Measurements from ENCODE around the gene SPARC. TPM values are rescaled to one million over a fixed set of nuclear protein-coding genes. Genes with fewer than 3 reads are reported as not detected.

The SPARC gene
- total and polyA plus RNA-seq, 2 experiments from 2014 or later, result 4,089 to 16,729 TPM

DNA sequence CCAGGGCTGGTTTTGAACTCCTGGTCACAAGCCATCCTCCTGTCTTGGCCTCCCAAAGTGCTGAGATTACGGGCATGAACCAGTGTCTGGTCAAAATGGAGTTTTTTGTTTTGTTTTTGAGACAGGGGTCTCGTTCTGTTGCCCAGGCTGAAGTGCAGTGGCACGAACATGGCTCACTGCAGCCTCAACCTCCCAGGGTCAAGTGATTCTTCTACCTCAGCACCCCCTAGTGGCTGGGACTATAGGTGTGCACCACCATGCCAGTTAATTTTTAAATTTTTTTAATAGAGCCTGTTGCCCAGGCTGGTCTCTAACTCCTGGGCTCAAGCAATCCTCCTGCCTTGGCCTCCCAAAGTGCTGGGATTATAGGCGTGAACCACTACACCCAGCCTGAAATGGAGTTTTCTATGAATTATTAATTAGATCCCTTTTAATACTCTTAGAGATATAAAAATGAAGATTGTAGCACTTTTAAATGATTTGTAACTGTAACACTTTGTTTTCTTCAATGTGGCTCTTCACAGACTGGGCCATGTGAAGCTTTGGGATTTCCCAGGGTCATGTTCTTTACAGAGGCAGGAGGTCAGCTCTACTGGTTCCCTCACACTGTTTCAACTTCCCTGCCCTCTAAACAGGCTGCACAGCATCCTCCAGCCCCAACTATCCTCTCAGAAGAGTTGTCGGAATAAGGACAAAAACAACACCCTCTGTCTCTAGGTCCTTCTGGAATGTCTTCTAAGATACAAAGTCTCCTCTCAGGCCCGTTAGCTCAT lies 32.7 kb upstream of the SPARC start:
- no peak overlapping the region for H3K4me3 ChIP-seq
- peak overlapping the region; percentile 73 for H3K27ac ChIP-seq
- peak overlapping the region; percentile 2 for H3K4me2 ChIP-seq
- 91% methylated on average over 6 of the region's 6 CpGs for WGBS (ENCODE audit: low lambda C conversion rate, missing lambda C conversion rate)
- no peaks in the 10 kb centered on the region for H3K27me3 ChIP-seq
- no peaks in the 10 kb centered on the region for H4K20me1 ChIP-seq (ENCODE audit: insufficient read depth, poor library complexity, severe bottlenecking)
- peaks cover 15% of the 10 kb centered on the region for H3K4me1 ChIP-seq (ENCODE audit: insufficient read depth)
- no peaks in the 10 kb centered on the region for H3K9me3 ChIP-seq (ENCODE audit: low read depth)
- H3K36me3 ChIP-seq (replicated peaks; ENCODE audit: insufficient read depth, low read depth), result no peaks in the 10 kb centered on the region
- TF ChIP-seq, protein P1, sequence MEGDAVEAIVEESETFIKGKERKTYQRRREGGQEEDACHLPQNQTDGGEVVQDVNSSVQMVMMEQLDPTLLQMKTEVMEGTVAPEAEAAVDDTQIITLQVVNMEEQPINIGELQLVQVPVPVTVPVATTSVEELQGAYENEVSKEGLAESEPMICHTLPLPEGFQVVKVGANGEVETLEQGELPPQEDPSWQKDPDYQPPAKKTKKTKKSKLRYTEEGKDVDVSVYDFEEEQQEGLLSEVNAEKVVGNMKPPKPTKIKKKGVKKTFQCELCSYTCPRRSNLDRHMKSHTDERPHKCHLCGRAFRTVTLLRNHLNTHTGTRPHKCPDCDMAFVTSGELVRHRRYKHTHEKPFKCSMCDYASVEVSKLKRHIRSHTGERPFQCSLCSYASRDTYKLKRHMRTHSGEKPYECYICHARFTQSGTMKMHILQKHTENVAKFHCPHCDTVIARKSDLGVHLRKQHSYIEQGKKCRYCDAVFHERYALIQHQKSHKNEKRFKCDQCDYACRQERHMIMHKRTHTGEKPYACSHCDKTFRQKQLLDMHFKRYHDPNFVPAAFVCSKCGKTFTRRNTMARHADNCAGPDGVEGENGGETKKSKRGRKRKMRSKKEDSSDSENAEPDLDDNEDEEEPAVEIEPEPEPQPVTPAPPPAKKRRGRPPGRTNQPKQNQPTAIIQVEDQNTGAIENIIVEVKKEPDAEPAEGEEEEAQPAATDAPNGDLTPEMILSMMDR (IDR thresholded peaks at IDR 0.05; ENCODE audit: poor library complexity), result peak; percentile 43
- no peak for TF ChIP-seq EZH2 (IDR thresholded peaks at IDR 0.05; ENCODE audit: borderline replicate concordance)
- DNase-seq (ENCODE audit: low spot score), result no peak
- H3K9me2 ChIP-seq (replicated peaks; ENCODE audit: insufficient read depth), result no peaks in the 10 kb centered on the region
- H3K79me2 ChIP-seq, result no peaks in the 10 kb centered on the region
- H2AFZ ChIP-seq, result no peak overlapping the region

DNA sequence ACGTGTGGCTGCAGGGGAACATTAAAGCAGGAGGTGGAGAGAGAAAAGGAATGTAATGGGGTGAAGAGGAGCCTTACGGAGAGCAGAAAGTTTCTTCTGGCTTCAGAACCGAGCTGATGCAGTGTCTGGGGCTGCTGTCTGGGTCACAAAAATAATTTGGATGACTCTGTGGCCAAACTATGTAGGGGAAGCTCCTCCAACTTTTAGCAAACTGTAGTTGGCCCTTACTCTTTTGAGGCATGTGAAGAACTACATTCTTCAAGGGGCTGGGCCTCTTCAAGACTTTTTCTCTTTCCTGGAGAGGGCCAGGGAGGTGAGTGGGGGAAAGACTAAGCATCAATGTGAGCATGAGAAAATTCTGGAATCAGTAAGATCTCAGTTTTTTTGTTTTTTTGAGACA lies 31.9 kb upstream of the SPARC start:
- H3K4me2 ChIP-seq, result peak overlapping the region; percentile 2
- no peak overlapping the region for H2AFZ ChIP-seq
- no peaks in the 10 kb centered on the region for H3K9me2 ChIP-seq (replicated peaks; ENCODE audit: insufficient read depth)
- H3K27ac ChIP-seq, result peak overlapping the region; percentile 73
- no peaks in the 10 kb centered on the region for H3K79me2 ChIP-seq
- no peaks in the 10 kb centered on the region for H4K20me1 ChIP-seq (ENCODE audit: insufficient read depth, poor library complexity, severe bottlenecking)
- no peaks in the 10 kb centered on the region for H3K36me3 ChIP-seq (replicated peaks; ENCODE audit: insufficient read depth, low read depth)
- no peaks in the 10 kb centered on the region for H3K9me3 ChIP-seq (ENCODE audit: low read depth)
- no peaks in the 10 kb centered on the region for H3K27me3 ChIP-seq
- no peak overlapping the region for H3K4me3 ChIP-seq
- TF ChIP-seq, protein P1 (IDR thresholded peaks at IDR 0.05; ENCODE audit: poor library complexity), result no peak
- TF ChIP-seq EZH2 (IDR thresholded peaks at IDR 0.05; ENCODE audit: borderline replicate concordance) (no peak), EZH2phosphoT487 (IDR thresholded peaks at IDR 0.05; ENCODE audit: low read depth, severe bottlenecking, unreplicated experiment) (no peak)
- peaks cover 15% of the 10 kb centered on the region for H3K4me1 ChIP-seq (ENCODE audit: insufficient read depth)
- no peak for DNase-seq (ENCODE audit: low spot score)
- WGBS (ENCODE audit: low lambda C conversion rate, missing lambda C conversion rate), result 63% methylated on average over 3 of the region's 3 CpGs

DNA sequence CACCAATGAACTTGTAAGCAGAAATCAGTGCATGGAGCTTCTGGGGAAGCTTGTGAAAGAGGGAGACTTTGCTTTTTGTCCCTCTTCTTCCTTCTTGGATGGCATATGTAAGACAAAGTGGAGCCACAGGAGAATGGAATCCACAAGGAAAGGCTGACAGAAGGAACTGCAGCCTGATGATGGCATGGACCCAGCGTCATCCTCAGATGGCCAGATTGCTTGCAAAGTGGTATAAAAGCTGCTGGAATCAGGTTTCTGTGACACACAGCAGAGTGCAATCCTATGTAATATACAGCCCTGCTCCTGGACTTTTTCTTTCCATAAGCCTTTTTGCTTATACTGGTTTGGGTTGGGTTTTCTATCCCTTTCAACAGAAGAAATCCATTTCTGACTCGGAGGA lies 31.4 kb upstream of the SPARC start:
- Histone ChIP-seq H3K9me3 (ENCODE audit: low read depth) (no peaks in the 10 kb centered on the region), H4K20me1 (ENCODE audit: insufficient read depth, poor library complexity, severe bottlenecking) (no peaks in the 10 kb centered on the region), H3K79me2 (no peaks in the 10 kb centered on the region), H3K4me3 (no peak overlapping the region), H3K27me3 (no peaks in the 10 kb centered on the region), H3K36me3 (replicated peaks; ENCODE audit: insufficient read depth, low read depth) (no peaks in the 10 kb centered on the region), H3K27ac (peak overlapping the region; percentile 73), H2AFZ (no peak overlapping the region), H3K9me2 (replicated peaks; ENCODE audit: insufficient read depth) (no peaks in the 10 kb centered on the region), H3K4me2 (peak overlapping the region; percentile 2), H3K4me1 (ENCODE audit: insufficient read depth) (peaks cover 15% of the 10 kb centered on the region)
- no peak for DNase-seq (ENCODE audit: low spot score)
- TF ChIP-seq, protein P1 (IDR thresholded peaks at IDR 0.05; ENCODE audit: poor library complexity), result no peak
- no peak for TF ChIP-seq EZH2 (IDR thresholded peaks at IDR 0.05; ENCODE audit: borderline replicate concordance)
- TF ChIP-seq EZH2phosphoT487 (IDR thresholded peaks at IDR 0.05; ENCODE audit: low read depth, severe bottlenecking, unreplicated experiment), result no peak
- 51% methylated on average over 2 of the region's 2 CpGs for WGBS (ENCODE audit: low lambda C conversion rate, missing lambda C conversion rate)

Measured in hepatocyte (in vitro differentiated cells).